SJSA1 (cell line): Measurements from ENCODE around the gene ARFIP1. TPM values are rescaled to one million over a fixed set of nuclear protein-coding genes. Genes with fewer than 3 reads are reported as not detected.

Experiments used
- DNase-seq, 2 experiments: peaks; one replicate each; pipeline ENCODE4 v3.0.0-alpha.2; 2015 to 2020; ENCODE audit warnings: low spot score in 2 of 2, low read depth in 1 of 2
- H3K27ac ChIP-seq: fragments of 250-450 bp; sonication (Bioruptor Pico); 2 replicates; pipeline ENCODE4 v1.5.1; 2020; ENCODE audit warnings: mild to moderate bottlenecking, moderate library complexity
- H3K27me3 ChIP-seq: fragments of 250-450 bp; sonication (Bioruptor Pico); replicated peaks from 2 replicates; pipeline ENCODE4 v1.5.1; 2020; ENCODE audit warnings: mild to moderate bottlenecking, moderate library complexity
- H3K36me3 ChIP-seq: fragments of 250-450 bp; sonication (Bioruptor Pico); 2 replicates; pipeline ENCODE4 v1.5.1; 2020; ENCODE audit warnings: mild to moderate bottlenecking
- H3K4me1 ChIP-seq: fragments of 250-450 bp; sonication (Bioruptor Pico); replicated peaks from 2 replicates; pipeline ENCODE4 v1.6.1; 2021; ENCODE audit warnings: mild to moderate bottlenecking
- H3K4me3 ChIP-seq: fragments of 250-450 bp; sonication (Bioruptor Pico); 2 replicates; pipeline ENCODE4 v1.5.1; 2020; ENCODE audit warnings: mild to moderate bottlenecking
- H3K9me3 ChIP-seq: fragments of 250-450 bp; sonication (Bioruptor Pico); replicated peaks from 2 replicates; pipeline ENCODE4 v1.5.1; 2020; ENCODE audit warnings: mild to moderate bottlenecking
- total RNA-seq: library from RNA; depleted of rRNA; stranded (reverse); fragments of >200 nt; shearing (Covaris generic); gene quantifications from 2 replicates; pipeline ENCODE4 v1.2.3, GENCODE V29; 2014

The ARFIP1 gene
- total RNA-seq, 1 experiment from 2014 or later, result 46.4 TPM

- DNase-seq, result no peak
- H3K9me3 ChIP-seq, result no peaks in the 10 kb centered on the region
- H3K27me3 ChIP-seq, result no peaks in the 10 kb centered on the region
- 0 out of 2 replicates have a peak overlapping the region, but pooled peaks have one; percentile 16 for H3K27ac ChIP-seq
- no peak overlapping the region for H3K4me3 ChIP-seq
- H3K36me3 ChIP-seq, result peaks cover 9% of the 10 kb centered on the region; the same call in 1 of the 2 replicates
- peaks cover 10% of the 10 kb centered on the region for H3K4me1 ChIP-seq
These were observed 26.9 kb downstream of the ARFIP1 start for GRCh38 chr4:152806501-152807125.

DNA sequence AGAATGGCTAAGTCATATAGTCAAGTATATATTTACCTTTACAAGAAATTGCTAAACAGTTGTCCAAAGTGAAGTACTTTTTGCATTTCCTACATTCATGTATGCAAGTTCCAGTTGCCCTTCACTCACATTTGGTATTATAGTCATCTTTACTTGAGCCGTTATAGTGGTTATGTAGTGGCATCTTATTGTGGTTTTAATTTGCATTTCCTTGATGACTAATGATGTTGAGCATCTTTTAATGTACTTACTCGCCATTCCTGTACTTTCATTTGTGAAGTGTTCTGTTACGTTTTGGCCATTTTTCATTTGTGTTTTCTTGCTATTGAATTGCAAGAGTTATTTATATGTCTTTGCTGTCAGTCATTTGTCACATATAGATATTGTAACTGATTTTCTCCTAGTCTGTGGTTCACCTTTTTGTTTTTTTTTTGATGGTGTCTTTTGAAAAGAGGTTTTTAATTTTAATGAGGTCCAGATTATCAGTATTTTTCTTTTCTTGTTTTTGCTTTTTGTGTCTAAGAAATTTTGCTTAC lies 27.6 kb downstream of the ARFIP1 start:
- Histone ChIP-seq H3K27me3 (no peaks in the 10 kb centered on the region), H3K4me3 (no peak overlapping the region), H3K36me3 (peaks cover 9% of the 10 kb centered on the region; the same call in 1 of the 2 replicates), H3K27ac (peak overlapping the region; percentile 28; the same call in 1 of the 2 replicates), H3K9me3 (no peaks in the 10 kb centered on the region), H3K4me1 (peaks cover 10% of the 10 kb centered on the region)
- DNase-seq, result peak in 1 of 2 experiments; percentile 37

DNA sequence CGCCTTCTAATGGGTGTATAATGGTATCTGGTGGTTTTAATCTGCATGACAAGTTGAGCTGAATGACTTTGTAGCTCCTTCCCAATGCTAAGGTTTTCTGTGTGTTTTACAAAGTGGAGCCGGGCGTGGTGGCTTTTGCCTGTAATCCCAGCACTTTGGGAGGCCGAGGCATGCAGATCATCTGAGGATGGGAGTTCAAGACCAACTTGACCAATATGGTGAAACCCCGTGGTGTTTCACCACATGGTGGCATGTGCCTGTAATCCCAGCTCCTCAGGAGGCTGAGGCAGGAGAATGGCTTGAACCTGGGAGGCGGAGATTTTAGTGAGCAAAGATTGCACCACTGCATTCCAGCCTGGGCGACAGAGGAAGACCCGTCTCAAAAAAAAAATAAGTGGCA lies 28.9 kb downstream of the ARFIP1 start:
- DNase-seq, result no peak
- H3K9me3 ChIP-seq, result no peaks in the 10 kb centered on the region
- no peak overlapping the region for H3K27ac ChIP-seq
- peaks cover 10% of the 10 kb centered on the region for H3K4me1 ChIP-seq
- H3K27me3 ChIP-seq, result no peaks in the 10 kb centered on the region
- no peak overlapping the region for H3K4me3 ChIP-seq
- peaks cover 9% of the 10 kb centered on the region; the same call in 1 of the 2 replicates for H3K36me3 ChIP-seq

DNA sequence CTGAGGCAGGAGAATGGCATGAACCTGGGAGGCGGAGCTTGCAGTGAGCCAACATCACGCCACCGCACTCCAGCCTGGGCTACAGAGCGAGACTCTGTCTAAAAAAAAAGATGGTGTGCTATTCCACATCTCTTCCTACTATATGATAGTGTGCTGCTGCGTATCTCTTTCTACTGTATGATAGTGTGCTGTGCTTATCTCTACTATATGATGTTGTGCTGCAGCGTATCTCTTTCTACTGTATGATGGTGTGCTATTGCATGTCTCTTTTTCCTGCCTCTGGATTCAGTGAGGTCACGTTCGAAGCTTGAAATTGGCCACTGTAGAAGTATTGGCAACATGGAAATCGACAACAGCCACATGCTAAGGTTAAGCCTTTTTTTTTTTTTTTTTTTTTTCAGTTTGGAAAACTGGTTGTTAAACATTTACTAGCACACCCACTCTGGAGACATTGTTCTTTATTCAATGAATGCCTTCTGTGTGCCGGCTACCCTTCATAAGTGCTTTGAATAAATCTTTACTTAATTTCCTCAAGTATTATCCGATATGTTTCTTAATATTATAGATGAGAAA lies 31.0 kb downstream of the ARFIP1 start:
- H3K4me1 ChIP-seq, result peaks cover 10% of the 10 kb centered on the region
- H3K9me3 ChIP-seq, result no peaks in the 10 kb centered on the region
- no peak for DNase-seq
- H3K27ac ChIP-seq, result no peak overlapping the region
- no peak overlapping the region for H3K4me3 ChIP-seq
- H3K27me3 ChIP-seq, result no peaks in the 10 kb centered on the region
- peaks cover 9% of the 10 kb centered on the region; the same call in 1 of the 2 replicates for H3K36me3 ChIP-seq

- no peaks in the 10 kb centered on the region for H3K9me3 ChIP-seq
- H3K27me3 ChIP-seq, result no peaks in the 10 kb centered on the region
- DNase-seq, result no peak
- H3K36me3 ChIP-seq, result no peaks in the 10 kb centered on the region
- H3K4me3 ChIP-seq, result no peak overlapping the region
- H3K27ac ChIP-seq, result no peak overlapping the region
- no peaks in the 10 kb centered on the region for H3K4me1 ChIP-seq
These were observed 35.3 kb downstream of the ARFIP1 start for GRCh38 chr4:152815078-152815477.

- Histone ChIP-seq H3K4me3 (no peak overlapping the region), H3K4me1 (no peaks in the 10 kb centered on the region), H3K27me3 (no peaks in the 10 kb centered on the region), H3K27ac (no peak overlapping the region), H3K36me3 (no peaks in the 10 kb centered on the region), H3K9me3 (no peaks in the 10 kb centered on the region)
- DNase-seq, result no peak
These were observed 37.6 kb downstream of the ARFIP1 start for GRCh38 chr4:152817331-152817730.

GRCh38 chr4:152819026-152819645 lies 39.4 kb downstream of the ARFIP1 start:
- Histone ChIP-seq H3K4me1 (no peaks in the 10 kb centered on the region), H3K27ac (no peak overlapping the region), H3K36me3 (no peaks in the 10 kb centered on the region), H3K27me3 (no peaks in the 10 kb centered on the region), H3K4me3 (no peak overlapping the region), H3K9me3 (no peaks in the 10 kb centered on the region)
- no peak for DNase-seq

DNA sequence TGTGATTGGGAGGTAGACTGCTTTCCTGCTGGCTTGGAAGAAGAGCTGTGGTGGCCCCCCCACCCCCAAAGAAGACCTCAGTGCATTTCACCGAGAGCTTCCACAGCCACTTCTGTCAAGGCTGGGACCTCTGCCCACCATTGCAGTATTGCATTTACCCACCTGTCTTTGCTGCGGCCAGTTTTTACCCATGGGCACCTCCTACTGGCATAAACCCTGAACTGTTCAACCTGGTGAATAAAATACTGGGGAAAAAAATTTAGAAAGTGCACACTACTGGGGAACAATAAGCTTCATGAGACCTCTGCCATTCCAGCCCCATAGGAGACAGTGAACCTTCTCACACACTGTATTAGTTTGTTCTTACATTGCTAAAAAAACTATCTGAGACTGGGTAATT lies 40.3 kb downstream of the ARFIP1 start:
- Histone ChIP-seq H3K4me1 (peaks cover 7% of the 10 kb centered on the region), H3K9me3 (no peaks in the 10 kb centered on the region), H3K27ac (no peak overlapping the region), H3K4me3 (no peak overlapping the region), H3K27me3 (no peaks in the 10 kb centered on the region), H3K36me3 (no peaks in the 10 kb centered on the region)
- DNase-seq, result no peak

DNA sequence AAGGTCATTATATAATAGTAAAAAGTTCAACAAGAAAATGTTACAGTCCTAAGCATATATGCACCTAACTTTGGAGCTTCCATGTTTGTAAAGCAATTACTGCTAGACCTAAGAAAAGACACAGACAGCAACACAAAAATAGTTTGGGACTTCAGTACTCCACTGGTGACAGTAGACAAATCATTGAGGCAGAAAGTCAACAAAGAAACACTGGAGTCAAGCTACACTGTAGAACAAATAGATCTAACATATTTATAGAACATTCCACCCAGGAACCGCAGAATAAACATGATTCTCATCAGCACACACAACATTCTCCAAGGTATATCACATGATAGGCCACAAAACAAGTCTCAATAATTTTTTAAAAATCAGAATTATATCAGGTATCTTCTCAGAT lies 42.6 kb downstream of the ARFIP1 start:
- H3K4me1 ChIP-seq, result peaks cover 18% of the 10 kb centered on the region
- H3K27ac ChIP-seq, result no peak overlapping the region
- H3K4me3 ChIP-seq, result no peak overlapping the region
- H3K9me3 ChIP-seq, result no peaks in the 10 kb centered on the region
- no peak for DNase-seq
- no peaks in the 10 kb centered on the region for H3K36me3 ChIP-seq
- no peaks in the 10 kb centered on the region for H3K27me3 ChIP-seq

GRCh38 chr4:152824561-152824960 lies 44.8 kb downstream of the ARFIP1 start:
- H3K9me3 ChIP-seq, result no peaks in the 10 kb centered on the region
- no peaks in the 10 kb centered on the region for H3K27me3 ChIP-seq
- DNase-seq, result no peak
- no peak overlapping the region for H3K4me3 ChIP-seq
- no peak overlapping the region for H3K27ac ChIP-seq
- no peaks in the 10 kb centered on the region for H3K36me3 ChIP-seq
- H3K4me1 ChIP-seq, result peaks cover 18% of the 10 kb centered on the region

- no peaks in the 10 kb centered on the region for H3K9me3 ChIP-seq
- H3K36me3 ChIP-seq, result no peaks in the 10 kb centered on the region
- H3K27ac ChIP-seq, result no peak overlapping the region
- DNase-seq, result peak in 1 of 2 experiments; percentile 38
- peaks cover 18% of the 10 kb centered on the region for H3K4me1 ChIP-seq
- no peaks in the 10 kb centered on the region for H3K27me3 ChIP-seq
- no peak overlapping the region for H3K4me3 ChIP-seq
These were observed 45.6 kb downstream of the ARFIP1 start for GRCh38 chr4:152825336-152825735.

- no peak for DNase-seq
- H3K4me1 ChIP-seq, result peaks cover 18% of the 10 kb centered on the region
- no peak overlapping the region for H3K27ac ChIP-seq
- no peaks in the 10 kb centered on the region for H3K9me3 ChIP-seq
- H3K4me3 ChIP-seq, result no peak overlapping the region
- peaks cover 4% of the 10 kb centered on the region; the same call in 1 of the 2 replicates for H3K36me3 ChIP-seq
- H3K27me3 ChIP-seq, result no peaks in the 10 kb centered on the region
These were observed 48.4 kb downstream of the ARFIP1 start for GRCh38 chr4:152828122-152828521.

DNA sequence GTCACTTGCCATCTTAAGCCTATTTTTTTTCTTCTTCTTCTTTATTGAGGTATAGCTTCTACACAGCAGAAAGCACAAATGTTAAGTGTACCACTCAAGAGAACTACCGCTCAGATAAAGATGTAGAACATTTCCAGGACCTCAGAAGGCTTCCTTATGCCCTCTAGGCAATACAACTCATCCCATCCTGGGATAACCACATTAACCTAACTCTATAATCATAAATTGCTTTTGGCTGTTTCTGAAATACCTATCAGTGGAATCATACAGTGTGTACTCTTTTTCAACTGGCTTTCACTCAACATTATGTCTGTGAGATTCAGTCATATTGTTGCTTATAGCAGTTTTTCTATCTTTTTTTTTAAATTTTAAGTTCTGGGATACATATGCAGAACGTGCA lies 51.7 kb downstream of the ARFIP1 start:
- H3K27me3 ChIP-seq, result no peaks in the 10 kb centered on the region
- no peak overlapping the region for H3K4me3 ChIP-seq
- DNase-seq, result no peak
- H3K9me3 ChIP-seq, result no peaks in the 10 kb centered on the region
- no peak overlapping the region for H3K27ac ChIP-seq
- H3K4me1 ChIP-seq, result no peaks in the 10 kb centered on the region
- H3K36me3 ChIP-seq, result peaks cover 13% of the 10 kb centered on the region

GRCh38 chr4:152836936-152837335 lies 57.2 kb downstream of the ARFIP1 start:
- no peaks in the 10 kb centered on the region for H3K4me1 ChIP-seq
- peaks cover 9% of the 10 kb centered on the region for H3K36me3 ChIP-seq
- H3K9me3 ChIP-seq, result 0 out of 2 replicates have a peak, but pooled peaks cover 4% of the 10 kb centered on the region
- no peaks in the 10 kb centered on the region for H3K27me3 ChIP-seq
- no peak overlapping the region for H3K4me3 ChIP-seq
- no peak for DNase-seq
- no peak overlapping the region for H3K27ac ChIP-seq
